CD4-positive, alpha-beta T cell (primary cell): ENCODE data around the gene C1QL4. TPM values are rescaled to one million over a fixed set of nuclear protein-coding genes. Genes with fewer than 3 reads are reported as not detected.

Experiments
- ATAC-seq: fragments of 200-7000 bp; cut with Tn5 transposase; one replicate; pipeline ENCODE4 v1.10.0; 2022; ENCODE audit warnings: mild to moderate bottlenecking; ENCODE audit not compliant: poor library complexity
- CTCF ChIA-PET: fragments of 350-600 bp; sonication (Branson Sonifier 250); formaldehyde crosslinking; loops from one replicate; lab custom pipeline; 2021; ENCODE audit warnings: antibody characterized with exemption, inconsistent platforms; lab: Charles Lee
- POLR2A ChIA-PET: fragments of 350-600 bp; sonication (Branson Sonifier 250); formaldehyde crosslinking; loops from one replicate; lab custom pipeline; 2021; ENCODE audit warnings: antibody characterized with exemption, inconsistent platforms; lab: Charles Lee
- DNase-seq, 14 experiments: peaks; one replicate each; pipeline ENCODE4 v3.0.0-alpha.2; 2013 to 2020; ENCODE audit warnings: mixed read lengths in 2 of 14
- H3K27ac ChIP-seq, 2 donors: one replicate each; pipeline versions ENCODE4 v1.5.1 to v1.7.0; 2013; ENCODE audit warnings: low read length in 2 of 2, low read depth in 1 of 2, mild to moderate bottlenecking in 1 of 2
- H3K27me3 ChIP-seq, 2 experiments: 1 replicate in 1 of 2; 2 replicates in 1 of 2; pipeline versions ENCODE4 v1.6.1 to v1.7.0; 2013; ENCODE audit warnings: low read length in 2 of 2, control low read depth in 1 of 2, mild to moderate bottlenecking in 1 of 2, moderate library complexity in 1 of 2; ENCODE audit not compliant: insufficient read depth in 2 of 2, control insufficient read depth in 1 of 2
- H3K36me3 ChIP-seq: one replicate; pipeline ENCODE4 v1.6.1; 2013; ENCODE audit warnings: low read length, control low read depth; ENCODE audit not compliant: insufficient read depth
- H3K4me1 ChIP-seq: one replicate; pipeline ENCODE4 v1.6.1; 2013; ENCODE audit warnings: low read length, control low read depth; ENCODE audit not compliant: insufficient read depth
- H3K4me3 ChIP-seq: one replicate; pipeline ENCODE4 v1.5.1; 2013; ENCODE audit warnings: mild to moderate bottlenecking, low read length, moderate library complexity
- H3K9me3 ChIP-seq, 2 experiments: 1 replicate in 1 of 2; 2 replicates in 1 of 2; pipeline versions ENCODE4 v1.6.1 to v1.7.0; 2013; ENCODE audit warnings: low read length in 2 of 2, mild to moderate bottlenecking in 2 of 2, control low read depth in 1 of 2, moderate library complexity in 1 of 2; ENCODE audit not compliant: control insufficient read depth in 1 of 2, insufficient read depth in 1 of 2
- H3K27ac Mint-ChIP-seq: one replicate; pipeline ENCODE4 v1.8.0; 2020; ENCODE audit warnings: mixed read lengths
- H3K27me3 Mint-ChIP-seq: one replicate; pipeline ENCODE4 v1.8.0; 2021; ENCODE audit warnings: mixed read lengths
- H3K36me3 Mint-ChIP-seq: one replicate; pipeline ENCODE4 v1.8.0; 2021; ENCODE audit warnings: low read depth, mixed read lengths
- H3K4me1 Mint-ChIP-seq: one replicate; pipeline ENCODE4 v1.8.0; 2021; ENCODE audit warnings: low read depth, mixed read lengths
- H3K4me3 Mint-ChIP-seq: one replicate; pipeline ENCODE4 v1.8.0; 2020; ENCODE audit warnings: mild to moderate bottlenecking, mixed read lengths
- H3K9me3 Mint-ChIP-seq: one replicate; pipeline ENCODE4 v1.8.0; 2020; ENCODE audit warnings: mixed read lengths
- intact Hi-C, 2 experiments: fragments of 100-400 bp; cut with DNase I in 1 of 2; cut with micrococcal nuclease in 1 of 2; formaldehyde crosslinking; loops; one replicate each; pipeline versions ENCODE4 v1.15.1 to v1.9.0; 2023 to 2025; cut with DNase I, micrococcal nuclease
- total RNA-seq, 174 experiments: library from RNA in 2 of 174; stranded (reverse) in 2 of 174; gene quantifications; one replicate each; pipeline ENCODE4 v1.2.3 and lab custom pipeline; 2021 to 2026
- TF ChIP-seq, protein P1 (sequence below): fragments of 200-600 bp; IDR thresholded peaks from one replicate; pipeline ENCODE4 v1.8.0; 2022; ENCODE audit warnings: antibody characterized with exemption, mild to moderate bottlenecking

C1QL4 gene
- total RNA-seq, 2 experiments from 2014 or later = not detected

DNA sequence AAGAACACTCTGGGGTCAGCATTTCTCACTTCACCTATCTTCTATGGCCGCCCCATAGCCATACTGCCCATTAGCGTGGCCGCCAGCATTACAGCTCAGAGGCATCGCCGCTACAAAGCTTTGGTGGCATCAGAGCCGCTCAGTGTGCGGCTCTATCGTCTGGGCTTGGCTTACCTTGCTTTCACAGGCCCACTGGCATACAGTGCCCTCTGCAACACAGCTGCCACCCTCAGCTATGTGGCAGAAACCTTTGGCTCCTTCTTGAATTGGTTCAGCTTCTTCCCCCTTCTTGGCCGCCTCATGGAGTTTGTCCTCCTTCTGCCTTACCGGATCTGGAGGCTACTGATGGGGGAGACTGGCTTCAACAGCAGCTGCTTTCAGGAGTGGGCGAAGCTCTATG lies 12.3 kb upstream of the C1QL4 start:
- no peak for ATAC-seq
- POLR2A ChIA-PET = no interaction called here

DNA sequence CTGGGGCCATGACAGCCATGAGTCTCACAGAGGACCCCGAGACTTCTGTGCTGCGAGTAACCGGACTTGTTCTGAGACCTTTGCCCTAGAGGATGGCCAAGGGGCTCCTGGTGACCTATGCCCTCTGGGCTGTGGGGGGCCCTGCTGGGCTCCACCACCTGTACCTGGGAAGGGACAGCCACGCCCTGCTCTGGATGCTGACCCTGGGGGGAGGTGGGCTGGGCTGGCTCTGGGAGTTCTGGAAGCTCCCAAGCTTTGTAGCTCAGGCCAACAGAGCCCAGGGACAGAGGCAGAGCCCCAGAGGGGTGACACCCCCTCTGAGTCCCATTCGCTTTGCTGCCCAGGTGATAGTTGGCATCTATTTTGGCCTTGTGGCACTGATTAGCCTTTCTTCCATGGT lies 11.8 kb upstream of the C1QL4 start:
- H3K27ac Mint-ChIP-seq = no peak overlapping the region
- ATAC-seq (no peak), DNase-seq (peak in 1 of 14 experiments; percentile 23)
- Histone ChIP-seq H3K4me1 (peaks cover 45% of the 10 kb centered on the region), H3K27me3 (peaks cover 74 to 80% of the 10 kb centered on the region in 2 experiments), H3K27ac (no peak overlapping the region), H3K4me3 (no peak overlapping the region), H3K36me3 (no peaks in the 10 kb centered on the region), H3K9me3 (peaks cover 0 to 20% of the 10 kb centered on the region in 2 experiments)
- H3K4me3 Mint-ChIP-seq = no peak overlapping the region
- peaks cover 28% of the 10 kb centered on the region for H3K4me1 Mint-ChIP-seq
- POLR2A ChIA-PET = no interaction called here
- TF ChIP-seq, protein P1, sequence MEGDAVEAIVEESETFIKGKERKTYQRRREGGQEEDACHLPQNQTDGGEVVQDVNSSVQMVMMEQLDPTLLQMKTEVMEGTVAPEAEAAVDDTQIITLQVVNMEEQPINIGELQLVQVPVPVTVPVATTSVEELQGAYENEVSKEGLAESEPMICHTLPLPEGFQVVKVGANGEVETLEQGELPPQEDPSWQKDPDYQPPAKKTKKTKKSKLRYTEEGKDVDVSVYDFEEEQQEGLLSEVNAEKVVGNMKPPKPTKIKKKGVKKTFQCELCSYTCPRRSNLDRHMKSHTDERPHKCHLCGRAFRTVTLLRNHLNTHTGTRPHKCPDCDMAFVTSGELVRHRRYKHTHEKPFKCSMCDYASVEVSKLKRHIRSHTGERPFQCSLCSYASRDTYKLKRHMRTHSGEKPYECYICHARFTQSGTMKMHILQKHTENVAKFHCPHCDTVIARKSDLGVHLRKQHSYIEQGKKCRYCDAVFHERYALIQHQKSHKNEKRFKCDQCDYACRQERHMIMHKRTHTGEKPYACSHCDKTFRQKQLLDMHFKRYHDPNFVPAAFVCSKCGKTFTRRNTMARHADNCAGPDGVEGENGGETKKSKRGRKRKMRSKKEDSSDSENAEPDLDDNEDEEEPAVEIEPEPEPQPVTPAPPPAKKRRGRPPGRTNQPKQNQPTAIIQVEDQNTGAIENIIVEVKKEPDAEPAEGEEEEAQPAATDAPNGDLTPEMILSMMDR = no peak
- H3K9me3 Mint-ChIP-seq = no peaks in the 10 kb centered on the region
- intact Hi-C loops = no loop called here
- CTCF ChIA-PET = interaction anchor here (1.2 to 2.3 kb wide), 2 partner anchors 11 to 18 kb away, joined by 3 to 23 read pairs; partner anchors contain the start of gene C1QL4
- peaks cover 85% of the 10 kb centered on the region for H3K27me3 Mint-ChIP-seq
- no peaks in the 10 kb centered on the region for H3K36me3 Mint-ChIP-seq

More for the DNA sequence above, 12.3 kb upstream of the C1QL4 start:
- Mint-ChIP-seq H3K9me3 (no peaks in the 10 kb centered on the region), H3K36me3 (no peaks in the 10 kb centered on the region), H3K27me3 (peaks cover 83% of the 10 kb centered on the region), H3K4me1 (peaks cover 23% of the 10 kb centered on the region), H3K27ac (no peak overlapping the region), H3K4me3 (no peak overlapping the region)
- Histone ChIP-seq H3K27me3 (peaks cover 72 to 80% of the 10 kb centered on the region in 2 experiments), H3K4me1 (peaks cover 40% of the 10 kb centered on the region), H3K4me3 (no peak overlapping the region), H3K9me3 (peaks cover 0 to 20% of the 10 kb centered on the region in 2 experiments), H3K27ac (no peak overlapping the region), H3K36me3 (no peaks in the 10 kb centered on the region)
- no peak for DNase-seq
- intact Hi-C loops = no loop called here
- CTCF ChIA-PET = interaction anchor here (1.2 kb wide), 1 partner anchor 18 kb away, joined by 3 read pairs; no protein-coding TSS in a partner anchor
- TF ChIP-seq, protein P1 = no peak

DNA sequence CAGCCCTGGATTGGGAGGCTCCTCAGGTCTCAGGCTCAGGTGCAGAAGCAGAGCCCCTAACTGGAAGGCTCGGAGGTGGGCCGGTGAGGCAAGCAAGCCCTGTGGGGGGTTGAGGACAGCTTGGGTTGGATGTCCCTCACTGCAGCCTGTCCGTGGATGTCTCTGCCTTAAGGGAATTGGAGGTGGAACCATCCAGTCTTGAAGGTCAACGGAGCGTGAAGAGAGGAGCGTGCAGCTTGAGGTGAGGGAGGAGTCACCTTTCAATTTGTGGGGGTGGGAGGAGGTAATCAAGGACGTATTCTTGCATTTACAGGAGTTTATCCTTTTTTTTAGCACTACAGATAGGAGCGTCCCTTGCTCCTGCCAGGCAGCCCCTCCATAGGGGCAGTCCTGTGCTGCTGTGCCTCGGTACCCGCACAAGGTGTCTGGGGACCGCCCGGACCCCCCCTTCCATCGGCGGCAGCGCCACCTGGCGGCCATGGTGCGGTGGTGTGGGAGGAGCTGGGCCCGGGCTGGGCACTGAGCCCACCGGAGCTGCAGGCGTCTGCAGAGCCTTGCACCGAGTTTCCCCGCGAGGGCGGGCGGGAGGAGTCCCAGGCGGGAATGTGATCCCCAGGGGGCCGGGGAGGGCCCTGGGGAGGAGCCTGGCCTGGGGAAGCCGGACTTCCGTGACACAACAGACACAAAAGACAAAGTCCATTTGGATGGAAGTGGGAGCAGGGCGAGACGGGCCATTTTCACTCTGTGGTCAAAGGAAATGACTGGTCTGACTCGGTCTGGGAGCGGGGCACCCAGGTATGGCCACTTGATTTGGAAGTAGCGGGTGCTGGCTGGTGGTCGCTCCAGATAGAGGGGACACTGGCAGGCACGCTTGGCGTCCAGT lies 10.6 kb upstream of the C1QL4 start:
- intact Hi-C loops = loop anchor here (1.0 kb wide), 1 partner anchor 59 kb away; no protein-coding TSS in a partner anchor
- POLR2A ChIA-PET = interaction anchor here (1.0 to 2.8 kb wide), 6 partner anchors 10 to 163 kb away, joined by 3 to 17 read pairs (median 6); partner anchors contain the start of genes C1QL4, SPATS2 and TROAP
- no peak overlapping the region for H3K27ac Mint-ChIP-seq

More for the DNA sequence above, 10.6 kb upstream of the C1QL4 start:
- Mint-ChIP-seq H3K9me3 (no peaks in the 10 kb centered on the region), H3K27me3 (peaks cover 88% of the 10 kb centered on the region), H3K4me1 (peaks cover 40% of the 10 kb centered on the region), H3K36me3 (no peaks in the 10 kb centered on the region), H3K4me3 (peak overlapping the region; percentile 83)
- Histone ChIP-seq H3K27me3 (peaks cover 81 to 82% of the 10 kb centered on the region in 2 experiments), H3K9me3 (peaks cover 0 to 20% of the 10 kb centered on the region in 2 experiments), H3K27ac (no peak overlapping the region), H3K36me3 (no peaks in the 10 kb centered on the region), H3K4me1 (peaks cover 57% of the 10 kb centered on the region), H3K4me3 (peak overlapping the region; percentile 53)
- CTCF ChIA-PET = interaction anchor here (0.6 to 2.5 kb wide), 27 partner anchors 8 to 276 kb away, joined by 3 to 47 read pairs (median 5); partner anchors contain the start of genes C1QL4, PRPF40B, PRPH and SPATS2
- peak; percentile 65 to 86 (median 74) for DNase-seq
- ATAC-seq = peak; percentile 78
- TF ChIP-seq, protein P1 = peak; percentile 99
